PFSK-1 (cell line): ENCODE measurements around the gene PDE3B.

Experiments used
- FOXP2 ChIP-seq: optimal IDR thresholded peaks from 2 replicates; pipeline ENCODE3; 2011; ENCODE audit warnings: borderline replicate concordance, control low read depth, inconsistent platforms; ENCODE audit not compliant: insufficient read depth; ENCODE audit errors: extremely low read length, extremely low read depth
- POLR2AphosphoS5 ChIP-seq: IDR thresholded peaks from 2 replicates; pipeline ENCODE4 v1.6.1; 2012; ENCODE audit warnings: low read depth, mild to moderate bottlenecking, control low read depth, low read length, moderate library complexity
- REST ChIP-seq, 2 experiments: IDR thresholded peaks; 2 replicates each; pipeline versions ENCODE4 v1.6.1 to v1.8.0; 2011 to 2012; ENCODE audit warnings: low read depth in 2 of 2, low read length in 2 of 2, control low read depth in 1 of 2, inconsistent platforms in 1 of 2, mild to moderate bottlenecking in 1 of 2, moderate library complexity in 1 of 2; ENCODE audit not compliant: insufficient read depth in 1 of 2
- SIN3A ChIP-seq: IDR thresholded peaks from 2 replicates; pipeline ENCODE4 v1.6.1; 2012; ENCODE audit warnings: mild to moderate bottlenecking, low read length, moderate library complexity, borderline replicate concordance; ENCODE audit not compliant: insufficient read depth
- TAF1 ChIP-seq: IDR thresholded peaks from 2 replicates; pipeline ENCODE4 v1.6.1; 2012; ENCODE audit warnings: low read length, control low read depth, borderline replicate concordance; ENCODE audit not compliant: insufficient read depth

PDE3B gene

GRCh38 chr11:14902650-14903350, 259.2 kb downstream of the PDE3B start:
- TF ChIP-seq REST (IDR thresholded peaks at IDR 0.05; ENCODE audit: insufficient read depth in 1 of 2, low read depth in 2 of 2, low read length in 2 of 2) (no peak), TAF1 (peak; percentile 34; the same call in 1 of the 2 replicates)

DNA sequence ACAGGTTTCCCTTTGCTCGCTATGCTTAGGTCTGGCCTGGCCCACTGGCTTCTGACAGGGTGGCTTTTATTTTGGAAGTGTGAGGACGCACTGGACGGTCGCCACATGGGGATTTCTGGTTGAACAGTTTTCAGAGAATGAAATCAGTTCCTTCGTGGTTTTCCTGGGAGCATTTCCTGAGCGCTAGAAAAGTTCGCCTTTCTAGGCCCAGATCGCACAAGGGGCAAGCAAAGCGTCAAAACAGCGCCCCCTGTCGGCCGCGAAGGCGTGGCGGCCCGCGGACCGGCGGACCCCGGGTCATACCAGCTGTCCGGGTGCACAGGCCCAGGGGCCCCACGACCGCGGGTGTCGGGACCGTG, 261.1 kb downstream of the PDE3B start:
- TF ChIP-seq FOXP2 (peak; percentile 21), SIN3A (no peak)

GRCh38 chr11:14905104-14906033, 261.8 kb downstream of the PDE3B start:
- TF ChIP-seq POLR2AphosphoS5: no peak
- TF ChIP-seq TAF1: no peak
- TF ChIP-seq SIN3A: no peak
- TF ChIP-seq REST (IDR thresholded peaks at IDR 0.05; ENCODE audit: insufficient read depth in 1 of 2, low read depth in 2 of 2, low read length in 2 of 2): no peak
- no peak for TF ChIP-seq FOXP2

- TF ChIP-seq POLR2AphosphoS5: no peak
- TF ChIP-seq SIN3A: no peak
These were observed 263.0 kb downstream of the PDE3B start for GRCh38 chr11:14906578-14906977.

DNA sequence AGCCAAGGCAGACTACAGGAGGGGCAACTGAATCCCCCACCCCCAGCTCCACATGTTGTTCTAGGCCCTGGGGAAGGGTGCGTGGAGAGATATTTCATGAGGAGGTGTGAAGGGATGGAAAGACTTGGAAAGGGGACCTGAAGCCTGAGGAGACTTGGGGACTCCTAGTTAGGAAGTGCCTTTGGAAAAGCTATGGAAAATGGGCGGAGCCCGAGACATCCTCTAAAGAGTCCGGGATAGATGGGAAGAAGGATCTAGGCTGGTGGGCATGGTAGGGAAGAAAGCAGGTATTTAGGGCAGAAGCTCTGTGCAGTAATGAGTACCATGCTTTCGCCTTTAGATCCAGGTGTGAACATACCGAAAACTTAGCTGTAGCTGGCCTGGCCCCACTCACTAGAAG, 263.4 kb downstream of the PDE3B start:
- TF ChIP-seq SIN3A (no peak), REST (IDR thresholded peaks at IDR 0.05; ENCODE audit: insufficient read depth in 1 of 2, low read depth in 2 of 2, low read length in 2 of 2) (no peak), TAF1 (no peak), POLR2AphosphoS5 (no peak), FOXP2 (no peak)

DNA sequence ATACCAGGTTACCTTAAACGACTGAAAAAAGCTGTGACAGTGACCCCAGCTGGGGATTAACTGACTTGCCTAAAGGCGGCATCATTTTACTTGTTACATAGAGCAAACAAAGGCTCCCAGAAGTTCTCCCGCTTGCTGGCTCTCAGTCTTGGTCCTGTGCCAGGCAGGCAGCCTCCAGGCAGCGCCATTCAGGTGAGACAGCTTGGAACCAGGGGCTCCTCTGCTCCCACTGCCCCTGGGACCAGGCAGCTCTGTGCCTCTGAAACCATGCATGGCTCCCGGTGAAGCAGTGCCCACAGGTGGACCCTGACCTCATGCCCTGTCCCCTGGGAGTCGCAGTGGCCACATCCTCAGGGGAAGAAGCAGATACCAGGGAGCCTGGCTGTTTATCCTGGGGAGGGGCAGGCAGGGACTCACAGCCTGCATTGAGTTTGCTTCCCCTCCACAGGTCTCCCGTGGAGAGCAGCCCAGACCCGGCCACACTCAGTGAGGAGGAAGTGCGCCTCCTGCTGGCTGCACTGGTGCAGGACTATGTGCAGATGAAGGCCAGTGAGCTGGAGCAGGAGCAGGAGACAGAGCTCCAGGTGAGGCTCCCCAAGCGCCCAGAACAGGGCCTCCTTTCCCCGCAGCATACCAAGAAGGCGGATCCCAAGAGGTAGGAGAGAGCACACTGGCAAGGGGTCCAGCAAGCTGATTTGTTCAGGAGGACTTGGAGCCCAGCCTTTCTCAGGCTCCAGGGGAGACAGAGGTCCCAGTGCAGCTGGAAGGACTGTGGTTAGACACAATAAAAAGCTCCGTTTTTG, 264.0 kb downstream of the PDE3B start:
- TF ChIP-seq SIN3A: no peak
- peak; percentile 37 for TF ChIP-seq FOXP2
